ENCODE measurements around the gene TAF4.

DNA sequence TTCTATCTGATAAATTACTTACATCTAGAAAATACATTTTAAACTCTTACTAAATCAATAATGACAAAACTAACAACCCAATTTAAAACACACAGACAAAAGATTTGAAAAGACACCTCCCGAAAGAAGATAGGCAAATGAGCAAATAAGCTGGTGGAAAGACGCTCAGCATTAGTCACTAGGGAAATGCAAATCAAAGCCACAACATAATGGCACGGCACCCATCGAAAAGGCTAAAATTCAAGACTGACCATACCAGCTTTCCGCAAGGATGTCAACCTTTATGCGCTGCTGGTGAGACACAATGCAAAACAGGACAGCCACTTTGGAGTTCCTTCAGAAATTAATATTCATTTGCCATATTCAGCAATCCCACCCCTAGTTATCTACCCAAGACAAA, 25.9 kb downstream of the TAF4 start:
- TF ChIP-seq, protein P1, sequence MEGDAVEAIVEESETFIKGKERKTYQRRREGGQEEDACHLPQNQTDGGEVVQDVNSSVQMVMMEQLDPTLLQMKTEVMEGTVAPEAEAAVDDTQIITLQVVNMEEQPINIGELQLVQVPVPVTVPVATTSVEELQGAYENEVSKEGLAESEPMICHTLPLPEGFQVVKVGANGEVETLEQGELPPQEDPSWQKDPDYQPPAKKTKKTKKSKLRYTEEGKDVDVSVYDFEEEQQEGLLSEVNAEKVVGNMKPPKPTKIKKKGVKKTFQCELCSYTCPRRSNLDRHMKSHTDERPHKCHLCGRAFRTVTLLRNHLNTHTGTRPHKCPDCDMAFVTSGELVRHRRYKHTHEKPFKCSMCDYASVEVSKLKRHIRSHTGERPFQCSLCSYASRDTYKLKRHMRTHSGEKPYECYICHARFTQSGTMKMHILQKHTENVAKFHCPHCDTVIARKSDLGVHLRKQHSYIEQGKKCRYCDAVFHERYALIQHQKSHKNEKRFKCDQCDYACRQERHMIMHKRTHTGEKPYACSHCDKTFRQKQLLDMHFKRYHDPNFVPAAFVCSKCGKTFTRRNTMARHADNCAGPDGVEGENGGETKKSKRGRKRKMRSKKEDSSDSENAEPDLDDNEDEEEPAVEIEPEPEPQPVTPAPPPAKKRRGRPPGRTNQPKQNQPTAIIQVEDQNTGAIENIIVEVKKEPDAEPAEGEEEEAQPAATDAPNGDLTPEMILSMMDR (IDR thresholded peaks at IDR 0.05), result no peak
- no peak for TF ChIP-seq POLR2A (IDR thresholded peaks at IDR 0.05)

All from Peyer's patch (tissue), 4 donors.